ENCODE measurements around the gene NPHP4.

GRCh38 chr1:5947071-5947821 is 45.0 kb downstream of the NPHP4 start:
- TF ChIP-seq CTCF (IDR thresholded peaks at IDR 0.05; ENCODE audit: low read length) (no peak), EZH2 (optimal IDR thresholded peaks at IDR 0.05; ENCODE audit: low read depth, low read length) (no peak)

Measured in MM.1S (cell line).